H7 (cell line): ENCODE measurements around the gene RSBN1L. TPM values are rescaled to one million over a fixed set of nuclear protein-coding genes. Genes with fewer than 3 reads are reported as not detected.
A peak's percentile ranks its signal among the peaks of the same experiment; 100 is the strongest.
"Not testable (repeated sequence)": the region's sequence is repeated elsewhere in the genome, so short reads cannot be mapped to it uniquely, and the experiment has no call there.

Experiments used
- DNase-seq: peaks from one replicate; pipeline ENCODE4 v3.0.0; 2012
- H3K27me3 ChIP-seq: 2 replicates; pipeline ENCODE4 v1.6.0; 2011; ENCODE audit warnings: mild to moderate bottlenecking, low read length; ENCODE audit not compliant: control insufficient read depth, insufficient read depth
- H3K36me3 ChIP-seq: replicated peaks from 2 replicates; pipeline ENCODE4 v1.5.1; 2011; ENCODE audit warnings: low read length; ENCODE audit not compliant: control insufficient read depth, insufficient read depth
- H3K4me3 ChIP-seq: 2 replicates; pipeline ENCODE4 v1.5.1; 2011; ENCODE audit warnings: low read depth, mild to moderate bottlenecking, control low read depth, low read length, moderate library complexity; ENCODE audit not compliant: insufficient read depth
- total RNA-seq: library from RNA; depleted of rRNA; stranded (reverse); fragments of >200 nt; shearing (Covaris generic); gene quantifications from 2 replicates; pipeline ENCODE4 v1.2.3, GENCODE V29; 2014

The RSBN1L gene
- total RNA-seq, 1 experiment from 2014 or later: 12.6 TPM

DNA sequence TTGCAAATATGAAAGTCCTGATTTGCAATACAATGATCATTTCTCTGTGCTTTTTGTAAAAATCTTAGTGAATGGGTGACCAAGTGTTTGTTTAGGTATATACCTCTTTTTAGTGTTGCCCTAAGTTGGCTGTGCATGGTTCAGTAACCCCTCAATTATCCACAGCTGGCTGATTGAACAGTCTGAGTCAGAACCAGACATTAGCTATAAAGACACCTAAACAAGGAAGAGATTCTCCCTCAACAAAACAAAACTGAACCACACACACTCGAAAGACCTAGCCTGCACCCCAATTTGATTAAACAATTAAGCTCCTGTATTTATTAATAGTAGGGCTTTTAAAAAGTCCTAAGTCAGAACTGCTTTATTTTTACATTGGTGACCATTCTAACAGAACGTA is 2.8 kb downstream of the RSBN1L start:
- Histone ChIP-seq H3K4me3 (no peak overlapping the region), H3K27me3 (no peaks in the 10 kb centered on the region), H3K36me3 (no peaks in the 10 kb centered on the region)
- no peak for DNase-seq

DNA sequence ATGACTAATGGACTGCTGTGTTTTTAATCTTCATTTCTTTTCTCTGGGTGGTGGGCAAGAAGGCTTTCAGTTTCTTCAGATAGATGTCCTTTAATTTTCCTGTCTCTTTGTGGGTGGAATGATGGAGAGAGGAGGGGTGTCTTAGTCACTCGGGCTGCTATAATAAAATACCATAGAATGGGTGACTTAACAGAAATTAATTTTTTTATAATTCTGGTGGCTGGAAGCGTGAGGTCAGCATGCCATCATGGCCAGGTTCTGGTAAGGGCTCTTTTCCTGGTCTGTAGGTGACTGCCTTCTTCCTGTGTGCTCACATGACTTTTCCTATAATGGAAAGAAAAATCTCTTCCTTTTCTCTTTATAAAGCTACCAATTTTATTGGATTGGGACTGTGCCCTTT is 6.3 kb downstream of the RSBN1L start:
- Histone ChIP-seq H3K27me3 (no peaks in the 10 kb centered on the region), H3K4me3 (no peak overlapping the region), H3K36me3 (no peaks in the 10 kb centered on the region)
- no peak for DNase-seq

DNA sequence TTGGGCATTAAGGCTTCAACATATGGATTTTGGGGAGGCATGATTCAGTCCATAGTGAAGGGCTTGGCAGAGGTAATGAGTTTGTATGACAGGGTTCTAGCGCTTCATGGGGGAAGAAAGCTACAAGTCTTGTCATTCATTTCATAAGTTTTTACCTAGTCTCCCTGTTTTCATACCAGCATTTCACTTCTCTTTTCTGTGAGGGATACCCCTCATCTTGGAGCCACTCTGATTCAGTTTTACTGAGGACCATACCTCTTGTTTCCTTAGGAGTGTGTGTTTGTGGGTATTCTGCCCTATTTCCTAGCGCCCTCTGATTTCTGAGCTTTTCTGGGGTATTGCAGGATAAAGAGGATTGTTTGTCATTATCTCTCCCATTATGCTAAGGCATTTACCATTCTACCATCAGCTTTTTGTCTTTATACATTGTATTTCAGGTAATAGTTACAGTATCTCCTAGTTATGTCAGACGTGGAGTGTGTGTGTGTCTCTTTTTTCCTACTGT is 6.8 kb downstream of the RSBN1L start:
- H3K36me3 ChIP-seq: no peaks in the 10 kb centered on the region
- DNase-seq: peak; percentile 44
- no peak overlapping the region for H3K4me3 ChIP-seq
- H3K27me3 ChIP-seq: no peaks in the 10 kb centered on the region

DNA sequence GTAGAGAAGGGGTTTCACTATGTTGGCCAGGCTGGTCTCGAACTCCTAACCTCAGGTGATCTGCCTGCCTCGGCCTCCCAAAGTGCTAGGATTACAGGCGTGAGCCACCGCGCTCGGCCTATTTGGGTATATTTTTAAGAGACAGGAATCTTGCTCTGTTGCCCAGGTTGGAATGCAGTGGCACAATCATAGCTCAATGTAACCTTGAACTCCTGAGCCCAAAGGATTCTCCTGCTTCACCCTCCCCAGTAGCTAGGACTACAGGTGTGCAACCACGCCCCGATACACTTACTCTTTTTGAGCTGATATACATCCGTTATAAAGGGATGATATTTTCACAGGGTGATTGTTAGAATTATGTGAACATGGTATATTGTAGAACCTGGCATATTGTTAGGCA is 7.4 kb downstream of the RSBN1L start:
- not testable (repeated sequence) for DNase-seq, H3K27me3 ChIP-seq, H3K4me3 ChIP-seq, H3K36me3 ChIP-seq

DNA sequence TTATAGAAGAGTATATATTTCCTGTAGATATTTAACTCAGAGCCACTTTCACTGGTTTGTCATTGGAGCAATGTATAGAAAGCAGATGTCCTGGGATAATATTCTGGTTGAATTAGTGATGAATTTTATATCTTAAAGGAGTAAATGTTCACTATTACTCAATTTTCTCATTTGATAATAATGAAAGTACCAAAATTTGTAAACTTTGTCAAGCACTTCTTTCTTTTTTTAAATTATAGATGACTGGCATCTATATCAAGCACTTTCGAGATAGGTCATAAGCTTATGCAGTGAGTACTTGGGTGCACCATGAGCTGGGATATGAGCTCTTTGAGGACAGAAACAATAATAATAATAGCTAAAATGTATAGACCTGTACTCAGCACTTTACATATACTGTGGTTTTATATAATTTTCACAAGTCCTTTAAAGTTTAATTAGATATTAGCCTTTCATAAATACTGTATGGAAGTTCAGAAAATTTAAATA is 11.3 kb downstream of the RSBN1L start:
- Histone ChIP-seq H3K4me3 (no peak overlapping the region), H3K27me3 (no peaks in the 10 kb centered on the region), H3K36me3 (no peaks in the 10 kb centered on the region)
- DNase-seq: no peak

DNA sequence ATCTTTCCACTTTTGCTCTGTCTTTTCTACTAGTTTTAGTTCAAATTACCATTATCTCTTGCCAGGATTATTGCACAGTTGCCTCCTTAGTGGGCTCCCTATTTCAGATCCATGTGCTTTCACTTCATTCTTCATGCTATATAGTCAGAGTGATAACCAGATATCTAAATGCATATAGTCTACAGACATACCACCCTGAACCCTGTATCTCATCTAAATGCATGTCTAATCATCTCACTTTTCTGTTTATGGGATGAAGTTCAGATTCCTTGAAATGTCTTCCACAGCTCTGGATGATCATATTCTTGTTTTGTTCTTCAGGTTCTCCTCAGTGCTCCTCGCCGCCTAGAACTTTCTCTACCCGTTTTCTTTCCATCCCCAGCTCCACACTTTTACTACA is 13.8 kb downstream of the RSBN1L start:
- Histone ChIP-seq H3K27me3 (no peaks in the 10 kb centered on the region), H3K4me3 (no peak overlapping the region), H3K36me3 (no peaks in the 10 kb centered on the region)
- DNase-seq: no peak

DNA sequence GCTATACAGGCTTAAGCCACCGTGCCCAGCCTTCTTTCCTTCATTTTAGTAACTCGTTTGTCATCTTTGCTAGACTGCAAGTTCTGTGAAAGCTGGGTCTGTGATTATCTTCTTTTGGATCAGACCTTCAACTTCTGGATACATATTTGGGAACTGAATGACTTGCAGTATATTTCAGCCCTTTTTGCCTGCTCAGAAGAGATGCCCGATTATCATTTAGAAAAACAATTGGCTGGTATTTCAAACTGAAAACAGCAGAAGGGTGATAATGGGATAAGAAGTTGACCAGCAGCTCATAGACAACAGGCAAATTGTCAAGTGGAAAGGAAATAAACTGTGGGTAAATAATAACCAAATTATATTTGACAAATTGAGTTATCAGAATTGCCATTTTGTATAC is 14.6 kb downstream of the RSBN1L start:
- H3K36me3 ChIP-seq: no peaks in the 10 kb centered on the region
- H3K27me3 ChIP-seq: no peaks in the 10 kb centered on the region
- no peak for DNase-seq
- H3K4me3 ChIP-seq: no peak overlapping the region

DNA sequence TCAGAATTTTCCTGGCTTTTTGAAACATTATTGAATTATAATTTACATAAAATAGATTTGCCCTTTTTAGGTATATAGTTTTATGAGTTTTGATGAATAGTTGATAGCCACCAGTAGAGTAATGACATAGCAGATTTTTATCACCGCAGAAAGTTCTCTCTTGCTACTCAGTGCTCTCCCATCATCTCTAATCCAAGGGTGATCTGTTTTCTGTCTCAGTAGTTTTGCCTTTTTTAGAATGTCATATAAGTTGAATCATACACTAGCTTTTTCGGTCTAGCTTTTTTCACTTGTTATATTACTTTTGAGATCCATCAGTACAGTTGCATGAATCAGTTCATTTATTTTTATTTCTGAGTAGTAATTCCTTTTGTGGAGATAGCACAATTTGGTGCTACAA is 17.9 kb downstream of the RSBN1L start:
- DNase-seq: no peak
- no peaks in the 10 kb centered on the region for H3K36me3 ChIP-seq
- no peak overlapping the region for H3K4me3 ChIP-seq
- H3K27me3 ChIP-seq: no peaks in the 10 kb centered on the region

DNA sequence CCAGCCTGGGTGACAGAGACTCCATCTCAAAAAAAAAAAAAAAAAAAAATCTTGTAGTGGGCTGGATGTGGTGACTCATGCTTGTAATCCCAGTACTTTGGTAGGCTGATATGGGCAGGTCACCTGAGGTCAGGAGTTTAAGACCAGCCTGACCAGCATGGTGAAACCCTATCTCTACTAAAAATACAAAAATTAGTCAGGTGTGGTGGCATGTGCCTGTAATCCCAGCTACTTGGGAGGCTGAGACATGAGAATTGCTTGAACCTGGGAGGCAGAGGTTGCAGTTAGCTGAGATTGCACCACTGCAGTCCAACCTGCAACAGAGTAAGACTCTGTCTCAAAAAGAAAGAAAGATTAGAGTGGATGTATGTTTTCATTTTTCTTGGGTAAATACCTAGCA is 18.7 kb downstream of the RSBN1L start:
- H3K27me3 ChIP-seq, DNase-seq, H3K36me3 ChIP-seq, H3K4me3 ChIP-seq: not testable (repeated sequence)

DNA sequence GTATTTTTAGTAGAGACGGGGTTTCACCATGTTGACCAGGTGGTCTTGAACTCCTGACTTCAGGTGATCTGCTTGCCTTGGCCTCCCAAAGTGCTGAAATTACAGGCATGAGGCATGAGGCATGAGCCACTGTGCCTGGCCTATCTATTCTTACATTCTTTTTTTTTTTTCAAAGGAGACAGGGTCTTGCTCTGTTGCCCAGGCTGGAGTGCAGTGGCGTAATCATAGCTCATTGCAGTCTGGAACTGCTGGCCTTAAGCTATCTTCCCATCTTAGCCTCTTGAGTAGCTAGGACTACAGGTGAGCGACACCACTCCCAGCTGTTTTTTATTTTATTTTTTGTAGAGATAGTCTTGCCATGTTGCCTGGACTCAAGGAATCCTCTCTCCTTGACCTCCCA is 20.5 kb downstream of the RSBN1L start:
- DNase-seq: no peak
- H3K27me3 ChIP-seq: no peaks in the 10 kb centered on the region
- H3K4me3 ChIP-seq: no peak overlapping the region
- no peaks in the 10 kb centered on the region for H3K36me3 ChIP-seq

DNA sequence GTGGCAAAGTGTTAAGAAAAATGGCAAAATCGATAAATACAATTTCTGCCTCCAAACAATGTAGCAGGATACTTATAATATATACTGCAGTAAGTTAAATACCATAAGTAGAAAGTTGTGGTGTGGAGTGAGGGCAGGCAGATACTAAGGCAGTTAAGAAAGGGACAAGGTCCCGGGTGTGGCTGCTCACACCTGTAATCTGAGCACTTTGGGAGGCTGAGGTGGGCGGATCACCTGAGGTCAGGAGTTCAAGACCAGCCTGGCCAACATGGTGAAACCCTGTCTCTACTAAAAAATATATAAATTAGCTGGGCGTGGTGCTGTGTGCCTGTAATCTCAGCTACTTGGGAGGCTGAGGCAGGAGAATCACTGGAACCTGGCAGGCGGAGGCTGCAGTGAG is 21.3 kb downstream of the RSBN1L start:
- not testable (repeated sequence) for DNase-seq, H3K36me3 ChIP-seq, H3K4me3 ChIP-seq, H3K27me3 ChIP-seq

DNA sequence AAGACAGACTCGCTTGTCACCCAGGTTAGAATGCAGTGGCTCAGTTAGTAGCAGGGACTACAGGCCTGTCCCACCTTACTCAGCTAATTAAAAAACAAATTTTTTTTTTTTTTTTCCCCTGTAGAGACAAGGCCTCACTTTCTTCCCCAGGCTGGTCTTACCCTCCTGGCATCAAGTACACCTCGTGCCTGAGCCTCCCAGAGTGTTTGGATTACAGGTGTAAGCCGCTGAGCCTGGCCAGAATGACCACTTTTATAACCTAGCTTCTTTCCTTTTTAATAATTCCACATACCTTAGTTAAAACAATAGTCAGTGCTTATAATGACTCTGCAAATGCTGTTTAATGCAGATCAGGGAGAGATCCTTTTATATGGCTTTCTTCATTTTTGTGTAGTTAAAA is 31.3 kb downstream of the RSBN1L start:
- DNase-seq: no peak
- H3K36me3 ChIP-seq: no peaks in the 10 kb centered on the region
- H3K27me3 ChIP-seq: no peaks in the 10 kb centered on the region
- H3K4me3 ChIP-seq: no peak overlapping the region

DNA sequence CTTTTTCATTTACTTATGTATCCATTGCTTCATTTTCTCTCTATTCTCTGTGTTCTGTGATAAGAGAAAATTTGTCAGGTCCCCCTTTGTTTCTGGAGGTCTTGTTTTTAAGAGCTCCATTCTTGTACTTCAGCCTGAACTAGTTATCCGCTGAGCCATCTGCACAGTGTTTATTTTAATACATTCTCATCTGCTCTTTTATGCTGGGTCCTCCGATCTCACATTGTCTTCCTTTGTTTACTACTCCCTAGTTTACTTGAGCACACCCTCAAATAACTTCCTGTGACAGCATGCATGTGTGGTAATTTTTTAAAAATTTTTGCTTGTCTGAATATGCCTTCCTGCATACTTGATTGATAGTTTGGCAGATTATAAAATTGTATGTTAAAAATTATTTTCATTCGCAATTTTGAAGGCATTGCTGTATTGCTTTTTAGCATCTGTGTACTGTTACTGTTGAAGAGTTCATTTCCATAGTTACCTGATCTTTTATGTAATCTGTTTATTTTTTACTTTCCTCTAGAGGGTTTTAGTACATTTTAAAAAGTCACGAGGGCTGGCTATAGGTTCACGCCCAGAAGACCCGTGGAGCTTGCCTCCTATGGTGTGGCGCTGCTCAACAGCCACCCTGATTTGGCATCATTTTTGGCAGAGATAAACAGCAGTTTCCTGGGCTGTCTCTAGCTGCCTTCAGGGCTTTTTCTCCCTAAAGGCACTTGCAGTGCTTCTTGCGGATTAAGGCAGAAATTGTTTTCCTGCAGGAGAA is 31.9 kb downstream of the RSBN1L start:
- no peaks in the 10 kb centered on the region for H3K27me3 ChIP-seq
- H3K36me3 ChIP-seq: no peaks in the 10 kb centered on the region
- H3K4me3 ChIP-seq: no peak overlapping the region
- peak; percentile 7 for DNase-seq

DNA sequence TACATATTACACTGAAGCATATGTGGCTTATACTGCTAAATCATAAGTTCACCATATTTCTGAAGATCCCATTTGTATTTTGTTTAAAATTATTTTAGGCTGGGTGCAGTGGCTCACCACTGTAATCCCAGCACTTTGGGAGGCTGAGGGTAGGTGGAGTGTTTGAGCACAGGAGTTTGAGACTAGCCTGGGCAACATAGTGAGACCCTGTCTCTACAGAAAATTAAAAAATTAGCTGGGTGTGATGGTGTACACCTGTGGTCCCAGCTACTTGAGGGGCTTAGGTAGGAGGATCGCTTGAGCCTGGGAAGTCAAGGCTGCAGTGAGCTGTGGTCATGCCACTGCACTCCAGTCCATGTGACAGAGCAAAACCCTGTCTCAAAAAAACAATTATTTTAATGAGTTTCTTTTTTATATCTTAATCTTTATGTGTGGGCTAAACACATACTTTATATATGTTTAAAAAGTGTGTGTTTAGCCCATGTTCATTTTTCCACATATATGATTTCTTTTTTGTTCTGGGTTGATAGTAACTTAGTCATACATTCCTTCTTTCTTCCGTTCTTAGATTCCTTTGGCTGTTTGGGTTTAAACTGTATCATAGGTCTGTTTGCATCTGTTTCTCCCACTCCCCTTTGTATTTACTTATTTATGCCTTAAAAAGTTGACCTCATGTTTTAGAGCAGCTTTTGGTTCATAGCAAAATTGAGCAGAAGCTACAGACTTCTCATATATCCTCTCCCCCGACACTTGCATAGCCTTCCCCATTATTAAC is 33.5 kb downstream of the RSBN1L start:
- no peaks in the 10 kb centered on the region for H3K27me3 ChIP-seq
- no peaks in the 10 kb centered on the region for H3K36me3 ChIP-seq
- no peak overlapping the region for H3K4me3 ChIP-seq
- DNase-seq: no peak

DNA sequence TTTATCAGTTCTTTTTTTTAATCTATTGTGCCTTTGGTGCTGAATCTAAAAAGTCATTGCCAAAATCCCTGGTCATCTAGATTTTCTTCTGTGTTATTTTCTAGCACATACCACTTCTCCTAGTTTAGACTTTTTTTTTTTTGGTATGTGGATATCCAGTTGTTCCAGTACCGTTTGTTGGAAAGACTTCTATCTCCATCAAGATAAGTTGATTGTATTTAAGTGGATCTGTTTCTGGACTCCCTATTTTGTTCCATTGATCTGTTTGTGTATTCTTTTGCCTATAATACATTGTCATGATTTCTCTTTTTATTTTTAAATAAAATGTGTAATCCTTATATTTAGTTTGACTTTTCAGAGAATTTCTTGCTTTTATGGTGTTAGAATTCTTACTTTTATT is 35.5 kb downstream of the RSBN1L start:
- Histone ChIP-seq H3K36me3 (no peaks in the 10 kb centered on the region), H3K4me3 (no peak overlapping the region), H3K27me3 (no peaks in the 10 kb centered on the region)
- DNase-seq: no peak
